ENCODE results near the gene GNG7. TPM values are rescaled to one million over a fixed set of nuclear protein-coding genes. Genes with fewer than 3 reads are reported as not detected.

The GNG7 gene
- total and polyA plus RNA-seq, 2 experiments from 2014 or later = 0.11 to 0.13 TPM

- H3K9me2 ChIP-seq (ENCODE audit: insufficient read depth) = no peaks in the 10 kb centered on the region
- no peaks in the 10 kb centered on the region for H3K9me3 ChIP-seq (ENCODE audit: low read depth)
- H3K4me1 ChIP-seq (ENCODE audit: insufficient read depth) = no peaks in the 10 kb centered on the region
- peaks cover 3% of the 10 kb centered on the region; the same call in 1 of the 2 replicates for H3K27me3 ChIP-seq (replicated peaks; ENCODE audit: insufficient read depth)
- H3K27ac ChIP-seq = no peak overlapping the region
- H3F3A ChIP-seq (ENCODE audit: insufficient read depth) = no peaks in the 10 kb centered on the region
- no peaks in the 10 kb centered on the region for H4K20me1 ChIP-seq (ENCODE audit: insufficient read depth)
- H2AFZ ChIP-seq = no peak overlapping the region
- 38 to 39% methylated on average over 5 of the region's 5 CpGs for WGBS, 2 experiments (ENCODE audit: low coverage in 1 of 2, low lambda C conversion rate in 2 of 2, missing lambda C conversion rate in 2 of 2)
- TF ChIP-seq EZH2phosphoT487 (IDR thresholded peaks at IDR 0.05; ENCODE audit: insufficient read depth, low read depth) (no peak), EZH2 (IDR thresholded peaks at IDR 0.05; ENCODE audit: insufficient read depth, poor library complexity, severe bottlenecking) (no peak)
- no peaks in the 10 kb centered on the region for H3K79me2 ChIP-seq (ENCODE audit: insufficient read depth)
- in situ Hi-C loops (cut with MboI) = no loop called here
- no peak for DNase-seq
- no peak overlapping the region for H3K4me3 ChIP-seq
- no peak overlapping the region for H3K9ac ChIP-seq
- H3K36me3 ChIP-seq (ENCODE audit: low read depth) = no peaks in the 10 kb centered on the region
- H3K4me2 ChIP-seq (ENCODE audit: unreplicated experiment) = no peak overlapping the region
These were observed 8.3 kb downstream of the GNG7 start for GRCh38 chr19:2694196-2694595.

GRCh38 chr19:2693492-2694160 is 8.9 kb downstream of the GNG7 start:
- Histone ChIP-seq H2AFZ (no peak overlapping the region), H3K9me2 (ENCODE audit: insufficient read depth) (no peaks in the 10 kb centered on the region), H3K9me3 (ENCODE audit: low read depth) (no peaks in the 10 kb centered on the region), H4K20me1 (ENCODE audit: insufficient read depth) (no peaks in the 10 kb centered on the region), H3K27ac (no peak overlapping the region), H3K36me3 (ENCODE audit: low read depth) (no peaks in the 10 kb centered on the region), H3K4me3 (no peak overlapping the region), H3K79me2 (ENCODE audit: insufficient read depth) (no peaks in the 10 kb centered on the region), H3K4me1 (ENCODE audit: insufficient read depth) (no peaks in the 10 kb centered on the region), H3K9ac (no peak overlapping the region), H3F3A (ENCODE audit: insufficient read depth) (no peaks in the 10 kb centered on the region), H3K27me3 (replicated peaks; ENCODE audit: insufficient read depth) (peaks cover 3% of the 10 kb centered on the region; the same call in 1 of the 2 replicates), H3K4me2 (ENCODE audit: unreplicated experiment) (no peak overlapping the region)
- WGBS, 2 experiments (ENCODE audit: low coverage in 1 of 2, low lambda C conversion rate in 2 of 2, missing lambda C conversion rate in 2 of 2) = 38 to 39% methylated on average over 12 of the region's 12 CpGs
- in situ Hi-C loops (cut with MboI) = no loop called here
- DNase-seq = no peak
- TF ChIP-seq EZH2 (IDR thresholded peaks at IDR 0.05; ENCODE audit: insufficient read depth, poor library complexity, severe bottlenecking) = no peak
- TF ChIP-seq EZH2phosphoT487 (IDR thresholded peaks at IDR 0.05; ENCODE audit: insufficient read depth, low read depth) = no peak

- Histone ChIP-seq H3K27ac (no peak overlapping the region), H3K79me2 (ENCODE audit: insufficient read depth) (no peaks in the 10 kb centered on the region), H3F3A (ENCODE audit: insufficient read depth) (no peaks in the 10 kb centered on the region), H4K20me1 (ENCODE audit: insufficient read depth) (no peaks in the 10 kb centered on the region), H3K27me3 (replicated peaks; ENCODE audit: insufficient read depth) (peaks cover 3% of the 10 kb centered on the region; the same call in 1 of the 2 replicates), H3K9me3 (ENCODE audit: low read depth) (no peaks in the 10 kb centered on the region), H2AFZ (no peak overlapping the region), H3K4me3 (no peak overlapping the region), H3K36me3 (ENCODE audit: low read depth) (no peaks in the 10 kb centered on the region), H3K9me2 (ENCODE audit: insufficient read depth) (no peaks in the 10 kb centered on the region), H3K4me2 (ENCODE audit: unreplicated experiment) (no peak overlapping the region), H3K4me1 (ENCODE audit: insufficient read depth) (no peaks in the 10 kb centered on the region), H3K9ac (no peak overlapping the region)
- TF ChIP-seq EZH2 (IDR thresholded peaks at IDR 0.05; ENCODE audit: insufficient read depth, poor library complexity, severe bottlenecking) = no peak
- DNase-seq = no peak
- in situ Hi-C loops (cut with MboI) = no loop called here
- 72 to 73% methylated on average over 9 of the region's 9 CpGs for WGBS, 2 experiments (ENCODE audit: low coverage in 1 of 2, low lambda C conversion rate in 2 of 2, missing lambda C conversion rate in 2 of 2)
These were observed 10.5 kb downstream of the GNG7 start for GRCh38 chr19:2691951-2692350.

- WGBS, 2 experiments (ENCODE audit: low coverage in 1 of 2, low lambda C conversion rate in 2 of 2, missing lambda C conversion rate in 2 of 2) = 65 to 72% methylated on average over 11 of the region's 11 CpGs
- Histone ChIP-seq H3K4me2 (ENCODE audit: unreplicated experiment) (no peak overlapping the region), H3F3A (ENCODE audit: insufficient read depth) (no peaks in the 10 kb centered on the region), H2AFZ (no peak overlapping the region), H3K4me3 (no peak overlapping the region), H3K27me3 (replicated peaks; ENCODE audit: insufficient read depth) (peaks cover 3% of the 10 kb centered on the region; the same call in 1 of the 2 replicates), H3K9ac (no peak overlapping the region), H3K79me2 (ENCODE audit: insufficient read depth) (no peaks in the 10 kb centered on the region), H3K9me2 (ENCODE audit: insufficient read depth) (no peaks in the 10 kb centered on the region), H3K36me3 (ENCODE audit: low read depth) (no peaks in the 10 kb centered on the region), H3K27ac (no peak overlapping the region), H3K9me3 (ENCODE audit: low read depth) (no peaks in the 10 kb centered on the region), H4K20me1 (ENCODE audit: insufficient read depth) (no peaks in the 10 kb centered on the region), H3K4me1 (ENCODE audit: insufficient read depth) (no peaks in the 10 kb centered on the region)
- TF ChIP-seq EZH2 (IDR thresholded peaks at IDR 0.05; ENCODE audit: insufficient read depth, poor library complexity, severe bottlenecking) = no peak
- no peak for TF ChIP-seq EZH2phosphoT487 (IDR thresholded peaks at IDR 0.05; ENCODE audit: insufficient read depth, low read depth)
- in situ Hi-C loops (cut with MboI) = no loop called here
- DNase-seq = no peak
These were observed 11.6 kb downstream of the GNG7 start for GRCh38 chr19:2690856-2691255.
